ENCODE results near the gene WDR47. TPM values are rescaled to one million over a fixed set of nuclear protein-coding genes. Genes with fewer than 3 reads are reported as not detected.
"Not testable (repeated sequence)": the region's sequence is repeated elsewhere in the genome, so short reads cannot be mapped to it uniquely, and the experiment has no call there.

The WDR47 gene
- total and polyA plus RNA-seq, 4 donors: 1.2 to 4.1 (median 2.5) TPM

GRCh38 chr1:108936170-108936569 is 105.7 kb downstream of the WDR47 start:
- DNase-seq (ENCODE audit: low spot score): no peak
- TF ChIP-seq YY1 (IDR thresholded peaks at IDR 0.05): no peak
- no peak for TF ChIP-seq FOXA1 (IDR thresholded peaks at IDR 0.05)
- TF ChIP-seq RXRA (IDR thresholded peaks at IDR 0.05): no peak
- TF ChIP-seq FOXA2 (IDR thresholded peaks at IDR 0.05): no peak
- TF ChIP-seq, protein P1, sequence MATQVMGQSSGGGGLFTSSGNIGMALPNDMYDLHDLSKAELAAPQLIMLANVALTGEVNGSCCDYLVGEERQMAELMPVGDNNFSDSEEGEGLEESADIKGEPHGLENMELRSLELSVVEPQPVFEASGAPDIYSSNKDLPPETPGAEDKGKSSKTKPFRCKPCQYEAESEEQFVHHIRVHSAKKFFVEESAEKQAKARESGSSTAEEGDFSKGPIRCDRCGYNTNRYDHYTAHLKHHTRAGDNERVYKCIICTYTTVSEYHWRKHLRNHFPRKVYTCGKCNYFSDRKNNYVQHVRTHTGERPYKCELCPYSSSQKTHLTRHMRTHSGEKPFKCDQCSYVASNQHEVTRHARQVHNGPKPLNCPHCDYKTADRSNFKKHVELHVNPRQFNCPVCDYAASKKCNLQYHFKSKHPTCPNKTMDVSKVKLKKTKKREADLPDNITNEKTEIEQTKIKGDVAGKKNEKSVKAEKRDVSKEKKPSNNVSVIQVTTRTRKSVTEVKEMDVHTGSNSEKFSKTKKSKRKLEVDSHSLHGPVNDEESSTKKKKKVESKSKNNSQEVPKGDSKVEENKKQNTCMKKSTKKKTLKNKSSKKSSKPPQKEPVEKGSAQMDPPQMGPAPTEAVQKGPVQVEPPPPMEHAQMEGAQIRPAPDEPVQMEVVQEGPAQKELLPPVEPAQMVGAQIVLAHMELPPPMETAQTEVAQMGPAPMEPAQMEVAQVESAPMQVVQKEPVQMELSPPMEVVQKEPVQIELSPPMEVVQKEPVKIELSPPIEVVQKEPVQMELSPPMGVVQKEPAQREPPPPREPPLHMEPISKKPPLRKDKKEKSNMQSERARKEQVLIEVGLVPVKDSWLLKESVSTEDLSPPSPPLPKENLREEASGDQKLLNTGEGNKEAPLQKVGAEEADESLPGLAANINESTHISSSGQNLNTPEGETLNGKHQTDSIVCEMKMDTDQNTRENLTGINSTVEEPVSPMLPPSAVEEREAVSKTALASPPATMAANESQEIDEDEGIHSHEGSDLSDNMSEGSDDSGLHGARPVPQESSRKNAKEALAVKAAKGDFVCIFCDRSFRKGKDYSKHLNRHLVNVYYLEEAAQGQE (IDR thresholded peaks at IDR 0.05): no peak
- TF ChIP-seq EGR1 (IDR thresholded peaks at IDR 0.05; ENCODE audit: low read depth in 2 of 2): no peak
- TF ChIP-seq, protein P2, sequence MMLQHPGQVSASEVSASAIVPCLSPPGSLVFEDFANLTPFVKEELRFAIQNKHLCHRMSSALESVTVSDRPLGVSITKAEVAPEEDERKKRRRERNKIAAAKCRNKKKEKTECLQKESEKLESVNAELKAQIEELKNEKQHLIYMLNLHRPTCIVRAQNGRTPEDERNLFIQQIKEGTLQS (IDR thresholded peaks at IDR 0.05): no peak
- no peak for TF ChIP-seq NR2F2 (IDR thresholded peaks at IDR 0.05)
- no peak for TF ChIP-seq HNF4A (conservative IDR thresholded peaks at IDR 0.05)
- TF ChIP-seq, protein P3, sequence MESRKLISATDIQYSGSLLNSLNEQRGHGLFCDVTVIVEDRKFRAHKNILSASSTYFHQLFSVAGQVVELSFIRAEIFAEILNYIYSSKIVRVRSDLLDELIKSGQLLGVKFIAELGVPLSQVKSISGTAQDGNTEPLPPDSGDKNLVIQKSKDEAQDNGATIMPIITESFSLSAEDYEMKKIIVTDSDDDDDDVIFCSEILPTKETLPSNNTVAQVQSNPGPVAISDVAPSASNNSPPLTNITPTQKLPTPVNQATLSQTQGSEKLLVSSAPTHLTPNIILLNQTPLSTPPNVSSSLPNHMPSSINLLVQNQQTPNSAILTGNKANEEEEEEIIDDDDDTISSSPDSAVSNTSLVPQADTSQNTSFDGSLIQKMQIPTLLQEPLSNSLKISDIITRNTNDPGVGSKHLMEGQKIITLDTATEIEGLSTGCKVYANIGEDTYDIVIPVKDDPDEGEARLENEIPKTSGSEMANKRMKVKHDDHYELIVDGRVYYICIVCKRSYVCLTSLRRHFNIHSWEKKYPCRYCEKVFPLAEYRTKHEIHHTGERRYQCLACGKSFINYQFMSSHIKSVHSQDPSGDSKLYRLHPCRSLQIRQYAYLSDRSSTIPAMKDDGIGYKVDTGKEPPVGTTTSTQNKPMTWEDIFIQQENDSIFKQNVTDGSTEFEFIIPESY (IDR thresholded peaks at IDR 0.05): no peak
- TF ChIP-seq TAF1 (conservative IDR thresholded peaks at IDR 0.05): no peak
- no peak overlapping the region for H3K9ac ChIP-seq (ENCODE audit: low read depth in 1 of 2, low read length in 2 of 2)
- H3K27ac ChIP-seq (ENCODE audit: low read depth in 1 of 2, low read length in 2 of 2): no peak overlapping the region
- no peaks in the 10 kb centered on the region for H3K27me3 ChIP-seq (ENCODE audit: control insufficient read depth in 4 of 4, insufficient read depth in 4 of 4, low read length in 3 of 4)
- H3K9me3 ChIP-seq (ENCODE audit: control insufficient read depth in 4 of 4, low read length in 3 of 4): no peaks in the 10 kb centered on the region
- WGBS: 98% methylated on average over 9 of the region's 9 CpGs
- no peaks in the 10 kb centered on the region for H3K4me1 ChIP-seq (ENCODE audit: control insufficient read depth in 4 of 4, insufficient read depth in 4 of 4, low read length in 3 of 4)
- H3K36me3 ChIP-seq (ENCODE audit: control insufficient read depth in 4 of 4, insufficient read depth in 3 of 4, low read depth in 1 of 4, low read length in 3 of 4): peaks cover 15 to 81% (median 60%) of the 10 kb centered on the region in 4 donors
- H3K4me3 ChIP-seq (ENCODE audit: low read depth in 1 of 3, low read length in 3 of 3): no peak overlapping the region

GRCh38 chr1:108933944-108934343 is 108.0 kb downstream of the WDR47 start:
- Histone ChIP-seq H3K27ac (ENCODE audit: low read depth in 1 of 2, low read length in 2 of 2) (no peak overlapping the region), H3K27me3 (ENCODE audit: control insufficient read depth in 4 of 4, insufficient read depth in 4 of 4, low read length in 3 of 4) (no peaks in the 10 kb centered on the region), H3K9ac (ENCODE audit: low read depth in 1 of 2, low read length in 2 of 2) (no peak overlapping the region), H3K9me3 (ENCODE audit: control insufficient read depth in 4 of 4, low read length in 3 of 4) (no peaks in the 10 kb centered on the region), H3K4me3 (ENCODE audit: low read depth in 1 of 3, low read length in 3 of 3) (no peak overlapping the region), H3K36me3 (ENCODE audit: control insufficient read depth in 4 of 4, insufficient read depth in 3 of 4, low read depth in 1 of 4, low read length in 3 of 4) (peaks cover 16 to 87% (median 63%) of the 10 kb centered on the region in 4 donors), H3K4me1 (ENCODE audit: control insufficient read depth in 4 of 4, insufficient read depth in 4 of 4, low read length in 3 of 4) (no peaks in the 10 kb centered on the region)
- 89% methylated on average over 5 of the region's 5 CpGs for WGBS
- TF ChIP-seq GABPA (IDR thresholded peaks at IDR 0.05 in 1 of 2, conservative IDR thresholded peaks at IDR 0.05 in 1 of 2): no peak
- no peak for TF ChIP-seq RXRA (IDR thresholded peaks at IDR 0.05)
- no peak for TF ChIP-seq CTCF (IDR thresholded peaks at IDR 0.05; ENCODE audit: low read depth, low read length, missing input control)
- TF ChIP-seq HNF4A (conservative IDR thresholded peaks at IDR 0.05): no peak
- TF ChIP-seq, protein P3 (IDR thresholded peaks at IDR 0.05): no peak
- TF ChIP-seq SP1 (IDR thresholded peaks at IDR 0.05): no peak
- TF ChIP-seq, protein P2 (IDR thresholded peaks at IDR 0.05): no peak
- TF ChIP-seq NR2F2 (IDR thresholded peaks at IDR 0.05): no peak
- no peak for DNase-seq (ENCODE audit: low spot score)

DNA sequence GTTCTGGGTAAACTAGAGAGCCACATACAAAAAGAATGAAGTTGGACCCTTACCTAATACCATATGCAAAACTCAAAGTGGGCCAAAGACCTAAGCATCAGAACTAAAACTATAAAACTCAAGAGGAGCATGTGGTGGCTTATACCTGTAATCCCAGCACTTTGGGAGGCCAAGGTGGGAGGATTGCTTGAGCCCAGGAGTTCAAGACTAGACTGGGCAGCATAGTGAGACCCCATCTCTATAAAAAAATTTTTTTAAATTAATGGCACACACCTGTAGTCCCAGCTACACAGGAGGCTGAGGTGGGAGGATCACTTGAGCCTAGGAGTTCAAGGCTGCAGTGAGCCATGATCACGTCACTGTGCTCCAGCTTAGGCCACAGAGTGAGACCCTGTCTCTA is 114.3 kb downstream of the WDR47 start:
- H3K36me3 ChIP-seq (ENCODE audit: control insufficient read depth in 4 of 4, insufficient read depth in 3 of 4, low read depth in 1 of 4, low read length in 3 of 4): peaks cover 6 to 52% (median 38%) of the 10 kb centered on the region in 4 donors
- not testable (repeated sequence) for DNase-seq (ENCODE audit: low spot score); H3K4me1 ChIP-seq (ENCODE audit: control insufficient read depth in 4 of 4, insufficient read depth in 4 of 4, low read length in 3 of 4); H3K27me3 ChIP-seq (ENCODE audit: control insufficient read depth in 4 of 4, insufficient read depth in 4 of 4, low read length in 3 of 4); H3K27ac ChIP-seq (ENCODE audit: low read depth in 1 of 2, low read length in 2 of 2); H3K9me3 ChIP-seq (ENCODE audit: control insufficient read depth in 4 of 4, low read length in 3 of 4); H3K4me3 ChIP-seq (ENCODE audit: low read depth in 1 of 3, low read length in 3 of 3); H3K9ac ChIP-seq (ENCODE audit: low read depth in 1 of 2, low read length in 2 of 2)
- WGBS: 100% methylated on average over 1 of the region's 1 CpG
